ENCODE measurements around the gene C2CD4B.

GRCh38 chr15:62138124-62138523, 27.0 kb downstream of the C2CD4B start:
- TF ChIP-seq CTCF (IDR thresholded peaks at IDR 0.05) (no peak), POLR2A (IDR thresholded peaks at IDR 0.05) (no peak)
